Head of caudate nucleus (tissue), 42 donors: ENCODE data around the gene BCL2L11.

ENCODE experiments used
- DNase-seq, 42 donors: peaks; one replicate each; pipeline versions ENCODE4 v3.0.0 to v3.0.0-alpha.2; 2020 to 2021; ENCODE audit warnings: mixed read lengths in 7 of 42
- intact Hi-C: fragments of 100-400 bp; cut with DNase I; formaldehyde crosslinking; loops from one replicate; pipeline ENCODE4 v1.15.0; 2022

BCL2L11 gene

GRCh38 chr2:111116843-111117597, 3.7 kb upstream of the BCL2L11 start:
- intact Hi-C loops: no loop called here
- DNase-seq: peak; percentile 53 to 90 (median 80)

- peak in 29 of 42 donors; percentile 5 to 54 (median 23) for DNase-seq
- intact Hi-C loops: no loop called here
Measured at GRCh38 chr2:111117598-111118480, 2.9 kb upstream of the BCL2L11 start.

GRCh38 chr2:111118481-111118980, 2.2 kb upstream of the BCL2L11 start:
- peak in 2 of 42 donors; percentile 3 for DNase-seq

GRCh38 chr2:111118981-111119821, 1.5 kb upstream of the BCL2L11 start:
- peak in 4 of 42 donors; percentile 2 to 31 (median 19) for DNase-seq
- intact Hi-C loops: no loop called here

More at GRCh38 chr2:111118481-111118980, 2.2 kb upstream of the BCL2L11 start:
- intact Hi-C loops: no loop called here

GRCh38 chr2:111119822-111120252, 877 bp upstream of the BCL2L11 start:
- DNase-seq: peak in 2 of 42 donors; percentile 3
- intact Hi-C loops: loop anchor here (5.0 kb wide), 1 partner anchor 42 kb away; no protein-coding TSS in a partner anchor

- peak in 35 of 42 donors; percentile 4 to 67 (median 40) for DNase-seq
- intact Hi-C loops: loop anchor here (5.0 kb wide), 1 partner anchor 41 kb away; no protein-coding TSS in a partner anchor
Measured at GRCh38 chr2:111121028-111121827, 514 bp downstream of the BCL2L11 start.

GRCh38 chr2:111121828-111122630, 1.3 kb downstream of the BCL2L11 start:
- intact Hi-C loops: loop anchor here (5.0 kb wide), 1 partner anchor 40 kb away; no protein-coding TSS in a partner anchor
- DNase-seq: peak; percentile 64 to 93 (median 86)

GRCh38 chr2:111122631-111123421, 2.1 kb downstream of the BCL2L11 start:
- peak; percentile 51 to 90 (median 76) for DNase-seq
- intact Hi-C loops: loop anchor here (5.0 kb wide), 1 partner anchor 39 kb away; no protein-coding TSS in a partner anchor

GRCh38 chr2:111123751-111124150, 3.0 kb downstream of the BCL2L11 start:
- DNase-seq: no peak
- intact Hi-C loops: loop anchor here (5.0 kb wide), 1 partner anchor 39 kb away; no protein-coding TSS in a partner anchor

GRCh38 chr2:111126581-111126980, 5.9 kb downstream of the BCL2L11 start:
- intact Hi-C loops: no loop called here
- DNase-seq: no peak

GRCh38 chr2:111127351-111127750, 6.6 kb downstream of the BCL2L11 start:
- DNase-seq: no peak
- intact Hi-C loops: no loop called here

GRCh38 chr2:111128096-111128495, 7.4 kb downstream of the BCL2L11 start:
- intact Hi-C loops: no loop called here
- no peak for DNase-seq

GRCh38 chr2:111133603-111134002, 12.9 kb downstream of the BCL2L11 start:
- intact Hi-C loops: no loop called here
- DNase-seq: no peak

- DNase-seq: no peak
- intact Hi-C loops: no loop called here
Measured at GRCh38 chr2:111134055-111134454, 13.3 kb downstream of the BCL2L11 start.

- intact Hi-C loops: no loop called here
- no peak for DNase-seq
Measured at GRCh38 chr2:111135237-111135909, 14.7 kb downstream of the BCL2L11 start.

GRCh38 chr2:111135910-111136297, 15.2 kb downstream of the BCL2L11 start:
- no peak for DNase-seq
- intact Hi-C loops: no loop called here
